ENCODE data around the gene COCH. TPM values are rescaled to one million over a fixed set of nuclear protein-coding genes. Genes with fewer than 3 reads are reported as not detected.

Gene COCH
- polyA plus RNA-seq, 2 donors = 0.06 to 0.20 TPM

GRCh38 chr14:30849983-30850382, 24.4 kb upstream of the COCH start:
- Histone ChIP-seq H3K27me3 (ENCODE audit: control insufficient read depth in 1 of 2, insufficient read depth in 2 of 2, low read length in 2 of 2) (no peaks in the 10 kb centered on the region), H3K36me3 (ENCODE audit: control insufficient read depth in 2 of 2, insufficient read depth in 2 of 2, low read length in 1 of 2) (no peaks in the 10 kb centered on the region), H3K4me1 (ENCODE audit: control insufficient read depth in 2 of 2, insufficient read depth in 2 of 2, low read length in 1 of 2) (no peaks in the 10 kb centered on the region), H3K4me3 (ENCODE audit: low read depth in 1 of 2, low read length in 2 of 2) (no peak overlapping the region), H3K27ac (ENCODE audit: low read depth in 2 of 2, low read length in 1 of 2) (no peak overlapping the region), H3K9me3 (ENCODE audit: control insufficient read depth in 2 of 2, insufficient read depth in 1 of 2, low read depth in 1 of 2, low read length in 1 of 2) (no peaks in the 10 kb centered on the region)
- 88 to 93% methylated on average over 1 of the region's 1 CpG for WGBS, 2 donors

GRCh38 chr14:30853946-30854345, 20.4 kb upstream of the COCH start:
- Histone ChIP-seq H3K27me3 (ENCODE audit: control insufficient read depth in 1 of 2, insufficient read depth in 2 of 2, low read length in 2 of 2) (no peaks in the 10 kb centered on the region), H3K9me3 (ENCODE audit: control insufficient read depth in 2 of 2, insufficient read depth in 1 of 2, low read depth in 1 of 2, low read length in 1 of 2) (no peaks in the 10 kb centered on the region), H3K36me3 (ENCODE audit: control insufficient read depth in 2 of 2, insufficient read depth in 2 of 2, low read length in 1 of 2) (no peaks in the 10 kb centered on the region), H3K27ac (ENCODE audit: low read depth in 2 of 2, low read length in 1 of 2) (no peak overlapping the region), H3K4me1 (ENCODE audit: control insufficient read depth in 2 of 2, insufficient read depth in 2 of 2, low read length in 1 of 2) (no peaks in the 10 kb centered on the region), H3K4me3 (ENCODE audit: low read depth in 1 of 2, low read length in 2 of 2) (no peak overlapping the region)

- Histone ChIP-seq H3K4me3 (ENCODE audit: low read depth in 1 of 2, low read length in 2 of 2) (no peak overlapping the region), H3K27me3 (ENCODE audit: control insufficient read depth in 1 of 2, insufficient read depth in 2 of 2, low read length in 2 of 2) (no peaks in the 10 kb centered on the region), H3K9me3 (ENCODE audit: control insufficient read depth in 2 of 2, insufficient read depth in 1 of 2, low read depth in 1 of 2, low read length in 1 of 2) (no peaks in the 10 kb centered on the region), H3K27ac (ENCODE audit: low read depth in 2 of 2, low read length in 1 of 2) (no peak overlapping the region), H3K36me3 (ENCODE audit: control insufficient read depth in 2 of 2, insufficient read depth in 2 of 2, low read length in 1 of 2) (no peaks in the 10 kb centered on the region), H3K4me1 (ENCODE audit: control insufficient read depth in 2 of 2, insufficient read depth in 2 of 2, low read length in 1 of 2) (no peaks in the 10 kb centered on the region)
Measured at GRCh38 chr14:30854492-30854891, 19.9 kb upstream of the COCH start.

- no peak overlapping the region for H3K4me3 ChIP-seq (ENCODE audit: low read depth in 1 of 2, low read length in 2 of 2)
- H3K9me3 ChIP-seq (ENCODE audit: control insufficient read depth in 2 of 2, insufficient read depth in 1 of 2, low read depth in 1 of 2, low read length in 1 of 2) = no peaks in the 10 kb centered on the region
- H3K4me1 ChIP-seq (ENCODE audit: control insufficient read depth in 2 of 2, insufficient read depth in 2 of 2, low read length in 1 of 2) = no peaks in the 10 kb centered on the region
- no peaks in the 10 kb centered on the region for H3K36me3 ChIP-seq (ENCODE audit: control insufficient read depth in 2 of 2, insufficient read depth in 2 of 2, low read length in 1 of 2)
- H3K27me3 ChIP-seq (ENCODE audit: control insufficient read depth in 1 of 2, insufficient read depth in 2 of 2, low read length in 2 of 2) = no peaks in the 10 kb centered on the region
- 76 to 81% methylated on average over 6 of the region's 6 CpGs for WGBS, 2 donors
- no peak overlapping the region for H3K27ac ChIP-seq (ENCODE audit: low read depth in 2 of 2, low read length in 1 of 2)
Measured at GRCh38 chr14:30855345-30856037, 18.9 kb upstream of the COCH start.

- no peak overlapping the region for H3K4me3 ChIP-seq (ENCODE audit: low read depth in 1 of 2, low read length in 2 of 2)
- no peaks in the 10 kb centered on the region for H3K4me1 ChIP-seq (ENCODE audit: control insufficient read depth in 2 of 2, insufficient read depth in 2 of 2, low read length in 1 of 2)
- H3K36me3 ChIP-seq (ENCODE audit: control insufficient read depth in 2 of 2, insufficient read depth in 2 of 2, low read length in 1 of 2) = no peaks in the 10 kb centered on the region
- WGBS, 2 donors = 86 to 93% methylated on average over 1 of the region's 1 CpG
- no peaks in the 10 kb centered on the region for H3K27me3 ChIP-seq (ENCODE audit: control insufficient read depth in 1 of 2, insufficient read depth in 2 of 2, low read length in 2 of 2)
- no peak overlapping the region for H3K27ac ChIP-seq (ENCODE audit: low read depth in 2 of 2, low read length in 1 of 2)
- no peaks in the 10 kb centered on the region for H3K9me3 ChIP-seq (ENCODE audit: control insufficient read depth in 2 of 2, insufficient read depth in 1 of 2, low read depth in 1 of 2, low read length in 1 of 2)
Measured at GRCh38 chr14:30861200-30861599, 13.2 kb upstream of the COCH start.

- Histone ChIP-seq H3K27me3 (ENCODE audit: control insufficient read depth in 1 of 2, insufficient read depth in 2 of 2, low read length in 2 of 2) (no peaks in the 10 kb centered on the region), H3K4me3 (ENCODE audit: low read depth in 1 of 2, low read length in 2 of 2) (no peak overlapping the region), H3K27ac (ENCODE audit: low read depth in 2 of 2, low read length in 1 of 2) (no peak overlapping the region), H3K9me3 (ENCODE audit: control insufficient read depth in 2 of 2, insufficient read depth in 1 of 2, low read depth in 1 of 2, low read length in 1 of 2) (no peaks in the 10 kb centered on the region), H3K4me1 (ENCODE audit: control insufficient read depth in 2 of 2, insufficient read depth in 2 of 2, low read length in 1 of 2) (no peaks in the 10 kb centered on the region), H3K36me3 (ENCODE audit: control insufficient read depth in 2 of 2, insufficient read depth in 2 of 2, low read length in 1 of 2) (no peaks in the 10 kb centered on the region)
- 74 to 85% methylated on average over 5 of the region's 5 CpGs for WGBS, 2 donors
Measured at GRCh38 chr14:30864934-30865333, 9.4 kb upstream of the COCH start.

GRCh38 chr14:30868736-30869135, 5.6 kb upstream of the COCH start:
- Histone ChIP-seq H3K4me3 (ENCODE audit: low read depth in 1 of 2, low read length in 2 of 2) (no peak overlapping the region), H3K36me3 (ENCODE audit: control insufficient read depth in 2 of 2, insufficient read depth in 2 of 2, low read length in 1 of 2) (no peaks in the 10 kb centered on the region), H3K4me1 (ENCODE audit: control insufficient read depth in 2 of 2, insufficient read depth in 2 of 2, low read length in 1 of 2) (no peaks in the 10 kb centered on the region), H3K9me3 (ENCODE audit: control insufficient read depth in 2 of 2, insufficient read depth in 1 of 2, low read depth in 1 of 2, low read length in 1 of 2) (no peaks in the 10 kb centered on the region), H3K27me3 (ENCODE audit: control insufficient read depth in 1 of 2, insufficient read depth in 2 of 2, low read length in 2 of 2) (peaks cover 0 to 5% of the 10 kb centered on the region in 2 donors), H3K27ac (ENCODE audit: low read depth in 2 of 2, low read length in 1 of 2) (no peak overlapping the region)
- 92 to 96% methylated on average over 5 of the region's 5 CpGs for WGBS, 2 donors

GRCh38 chr14:30869551-30870155, 4.7 kb upstream of the COCH start:
- WGBS, 2 donors = 79 to 93% methylated on average over 2 of the region's 2 CpGs
- no peak overlapping the region for H3K27ac ChIP-seq (ENCODE audit: low read depth in 2 of 2, low read length in 1 of 2)
- no peaks in the 10 kb centered on the region for H3K9me3 ChIP-seq (ENCODE audit: control insufficient read depth in 2 of 2, insufficient read depth in 1 of 2, low read depth in 1 of 2, low read length in 1 of 2)
- peaks cover 6 to 7% of the 10 kb centered on the region in 2 donors for H3K4me1 ChIP-seq (ENCODE audit: control insufficient read depth in 2 of 2, insufficient read depth in 2 of 2, low read length in 1 of 2)
- H3K36me3 ChIP-seq (ENCODE audit: control insufficient read depth in 2 of 2, insufficient read depth in 2 of 2, low read length in 1 of 2) = no peaks in the 10 kb centered on the region
- peaks cover 0 to 12% of the 10 kb centered on the region in 2 donors for H3K27me3 ChIP-seq (ENCODE audit: control insufficient read depth in 1 of 2, insufficient read depth in 2 of 2, low read length in 2 of 2)
- no peak overlapping the region for H3K4me3 ChIP-seq (ENCODE audit: low read depth in 1 of 2, low read length in 2 of 2)

- Histone ChIP-seq H3K9me3 (ENCODE audit: control insufficient read depth in 2 of 2, insufficient read depth in 1 of 2, low read depth in 1 of 2, low read length in 1 of 2) (no peaks in the 10 kb centered on the region), H3K4me3 (ENCODE audit: low read depth in 1 of 2, low read length in 2 of 2) (no peak overlapping the region), H3K36me3 (ENCODE audit: control insufficient read depth in 2 of 2, insufficient read depth in 2 of 2, low read length in 1 of 2) (no peaks in the 10 kb centered on the region), H3K27me3 (ENCODE audit: control insufficient read depth in 1 of 2, insufficient read depth in 2 of 2, low read length in 2 of 2) (peaks cover 0 to 12% of the 10 kb centered on the region in 2 donors), H3K27ac (ENCODE audit: low read depth in 2 of 2, low read length in 1 of 2) (no peak overlapping the region), H3K4me1 (ENCODE audit: control insufficient read depth in 2 of 2, insufficient read depth in 2 of 2, low read length in 1 of 2) (peaks cover 6 to 11% of the 10 kb centered on the region in 2 donors)
- 91 to 94% methylated on average over 1 of the region's 1 CpG for WGBS, 2 donors
Measured at GRCh38 chr14:30872602-30873001, 1.8 kb upstream of the COCH start.
